Keratinocyte (primary cell): ENCODE results near the gene HTRA3.

Experiments
- EZH2 ChIP-seq: IDR thresholded peaks from one replicate; pipeline ENCODE4 v1.6.1; 2012; ENCODE audit warnings: inconsistent platforms, mild to moderate bottlenecking, low read length, moderate library complexity
- TF ChIP-seq, protein P1 (sequence below), 3 experiments: IDR thresholded peaks in 1 of 3; conservative IDR thresholded peaks in 1 of 3; optimal IDR thresholded peaks in 1 of 3; 2 replicates in 2 of 3; 3 replicates in 1 of 3; pipeline versions ENCODE3 to v1.5.1; 2011; ENCODE audit warnings: low read length in 3 of 3, mild to moderate bottlenecking in 3 of 3, moderate library complexity in 2 of 3, control low read depth in 1 of 3, inconsistent platforms in 1 of 3; ENCODE audit not compliant: insufficient read depth in 2 of 3; ENCODE audit errors: extremely low read depth in 1 of 3

DNA sequence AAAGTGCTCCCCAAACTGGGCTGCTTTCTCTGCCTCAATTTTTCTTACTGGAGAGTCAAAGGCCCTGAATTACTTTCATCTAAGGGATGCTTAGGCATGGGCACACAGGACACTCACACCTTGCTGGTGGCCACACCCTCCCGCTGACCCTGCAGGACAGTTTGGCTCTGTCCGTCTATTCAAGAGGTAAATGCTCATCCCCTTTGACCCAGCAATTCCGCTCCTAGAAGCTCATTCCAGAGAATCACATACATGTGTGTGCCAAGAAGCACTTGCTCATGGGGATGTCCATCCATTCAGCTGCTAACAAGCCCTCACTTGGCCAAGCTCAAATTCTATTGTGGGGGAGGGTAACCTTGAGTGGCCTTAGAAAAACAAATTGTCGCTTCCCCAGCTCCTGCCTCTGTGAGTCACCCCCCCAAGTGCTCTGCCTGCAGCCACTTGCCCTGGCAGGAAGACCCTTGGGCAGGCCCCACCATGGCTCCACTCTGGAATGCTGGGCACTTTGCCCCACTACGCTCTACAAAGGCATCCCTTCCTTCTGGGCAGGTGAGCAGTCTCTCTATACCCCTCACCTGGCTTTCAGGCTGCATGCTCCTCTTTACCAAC lies 54.5 kb downstream of the HTRA3 start:
- TF ChIP-seq, protein P1, sequence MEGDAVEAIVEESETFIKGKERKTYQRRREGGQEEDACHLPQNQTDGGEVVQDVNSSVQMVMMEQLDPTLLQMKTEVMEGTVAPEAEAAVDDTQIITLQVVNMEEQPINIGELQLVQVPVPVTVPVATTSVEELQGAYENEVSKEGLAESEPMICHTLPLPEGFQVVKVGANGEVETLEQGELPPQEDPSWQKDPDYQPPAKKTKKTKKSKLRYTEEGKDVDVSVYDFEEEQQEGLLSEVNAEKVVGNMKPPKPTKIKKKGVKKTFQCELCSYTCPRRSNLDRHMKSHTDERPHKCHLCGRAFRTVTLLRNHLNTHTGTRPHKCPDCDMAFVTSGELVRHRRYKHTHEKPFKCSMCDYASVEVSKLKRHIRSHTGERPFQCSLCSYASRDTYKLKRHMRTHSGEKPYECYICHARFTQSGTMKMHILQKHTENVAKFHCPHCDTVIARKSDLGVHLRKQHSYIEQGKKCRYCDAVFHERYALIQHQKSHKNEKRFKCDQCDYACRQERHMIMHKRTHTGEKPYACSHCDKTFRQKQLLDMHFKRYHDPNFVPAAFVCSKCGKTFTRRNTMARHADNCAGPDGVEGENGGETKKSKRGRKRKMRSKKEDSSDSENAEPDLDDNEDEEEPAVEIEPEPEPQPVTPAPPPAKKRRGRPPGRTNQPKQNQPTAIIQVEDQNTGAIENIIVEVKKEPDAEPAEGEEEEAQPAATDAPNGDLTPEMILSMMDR (optimal IDR thresholded peaks at IDR 0.05 in 1 of 3, IDR thresholded peaks at IDR 0.05 in 1 of 3, conservative IDR thresholded peaks at IDR 0.05 in 1 of 3; ENCODE audit: extremely low read depth in 1 of 3, insufficient read depth in 2 of 3, low read length in 3 of 3), result no peak
- no peak for TF ChIP-seq EZH2
